ENCODE measurements around the gene TCF12. TPM values are rescaled to one million over a fixed set of nuclear protein-coding genes. Genes with fewer than 3 reads are reported as not detected.

The TCF12 gene
- total RNA-seq, 2 experiments from 2014 or later: 76.4 to 78.1 TPM

GRCh38 chr15:57302640-57303257 is 384.3 kb downstream of the TCF12 start:
- POLR2A ChIA-PET: no interaction called here
- Mint-ChIP-seq H3K36me3 (no peaks in the 10 kb centered on the region), H3K4me3 (no peak overlapping the region), H3K4me1 (peaks cover 6% of the 10 kb centered on the region), H3K27me3 (peaks cover 12% of the 10 kb centered on the region), H3K9me3 (no peaks in the 10 kb centered on the region), H3K27ac (no peak overlapping the region)
- DNase-seq (no peak), ATAC-seq (ENCODE audit: low read depth) (no peak)

- POLR2A ChIA-PET: no interaction called here
- H3K27ac Mint-ChIP-seq: no peak overlapping the region
- ATAC-seq (ENCODE audit: low read depth) (no peak), DNase-seq (no peak)
- no peaks in the 10 kb centered on the region for H3K9me3 Mint-ChIP-seq
- no peaks in the 10 kb centered on the region for H3K36me3 Mint-ChIP-seq
- H3K4me3 Mint-ChIP-seq: no peak overlapping the region
- peaks cover 4% of the 10 kb centered on the region for H3K4me1 Mint-ChIP-seq
- peaks cover 14% of the 10 kb centered on the region for H3K27me3 Mint-ChIP-seq
These were observed 386.6 kb downstream of the TCF12 start for GRCh38 chr15:57305009-57305408.

GRCh38 chr15:57306161-57306943 is 387.9 kb downstream of the TCF12 start:
- POLR2A ChIA-PET: interaction anchor here (0.6 kb wide), 1 partner anchor 69 kb away, joined by 3 read pairs; no protein-coding TSS in a partner anchor
- DNase-seq (peak; percentile 94), ATAC-seq (ENCODE audit: low read depth) (peak; percentile 87)
- no peaks in the 10 kb centered on the region for H3K9me3 Mint-ChIP-seq
- H3K4me1 Mint-ChIP-seq: peaks cover 4% of the 10 kb centered on the region
- H3K4me3 Mint-ChIP-seq: peak overlapping the region; percentile 71
- no peak overlapping the region for H3K27ac Mint-ChIP-seq
- no peaks in the 10 kb centered on the region for H3K36me3 Mint-ChIP-seq
- peaks cover 14% of the 10 kb centered on the region for H3K27me3 Mint-ChIP-seq

- Mint-ChIP-seq H3K27me3 (peaks cover 14% of the 10 kb centered on the region), H3K4me1 (peaks cover 4% of the 10 kb centered on the region), H3K9me3 (no peaks in the 10 kb centered on the region), H3K27ac (no peak overlapping the region), H3K4me3 (peak overlapping the region; percentile 71), H3K36me3 (no peaks in the 10 kb centered on the region)
- DNase-seq (no peak), ATAC-seq (ENCODE audit: low read depth) (no peak)
- POLR2A ChIA-PET: interaction anchor here (0.6 kb wide), 1 partner anchor 69 kb away, joined by 3 read pairs; no protein-coding TSS in a partner anchor
These were observed 388.5 kb downstream of the TCF12 start for GRCh38 chr15:57306944-57307411.

GRCh38 chr15:57307527-57308169 is 389.2 kb downstream of the TCF12 start:
- DNase-seq (no peak), ATAC-seq (ENCODE audit: low read depth) (no peak)
- Mint-ChIP-seq H3K27me3 (peaks cover 14% of the 10 kb centered on the region), H3K9me3 (no peaks in the 10 kb centered on the region), H3K4me1 (peaks cover 4% of the 10 kb centered on the region), H3K36me3 (no peaks in the 10 kb centered on the region), H3K4me3 (no peak overlapping the region), H3K27ac (no peak overlapping the region)
- POLR2A ChIA-PET: no interaction called here

GRCh38 chr15:57308170-57308545 is 389.7 kb downstream of the TCF12 start:
- DNase-seq (no peak), ATAC-seq (ENCODE audit: low read depth) (no peak)
- peaks cover 4% of the 10 kb centered on the region for H3K4me1 Mint-ChIP-seq
- H3K9me3 Mint-ChIP-seq: no peaks in the 10 kb centered on the region
- no peaks in the 10 kb centered on the region for H3K36me3 Mint-ChIP-seq
- POLR2A ChIA-PET: no interaction called here
- H3K4me3 Mint-ChIP-seq: no peak overlapping the region
- no peak overlapping the region for H3K27ac Mint-ChIP-seq
- H3K27me3 Mint-ChIP-seq: peaks cover 12% of the 10 kb centered on the region

- Mint-ChIP-seq H3K36me3 (no peaks in the 10 kb centered on the region), H3K27ac (no peak overlapping the region), H3K9me3 (no peaks in the 10 kb centered on the region), H3K4me1 (peaks cover 4% of the 10 kb centered on the region), H3K4me3 (no peak overlapping the region), H3K27me3 (peaks cover 12% of the 10 kb centered on the region)
- ATAC-seq (ENCODE audit: low read depth) (no peak), DNase-seq (no peak)
- POLR2A ChIA-PET: no interaction called here
These were observed 391.7 kb downstream of the TCF12 start for GRCh38 chr15:57309856-57310760.

- DNase-seq: no peak
- H3K27me3 Mint-ChIP-seq: peaks cover 10% of the 10 kb centered on the region
- H3K36me3 Mint-ChIP-seq: no peaks in the 10 kb centered on the region
- ATAC-seq (ENCODE audit: low read depth): no peak
- POLR2A ChIA-PET: no interaction called here
- no peak overlapping the region for H3K27ac Mint-ChIP-seq
- H3K4me3 Mint-ChIP-seq: no peak overlapping the region
- peaks cover 4% of the 10 kb centered on the region for H3K4me1 Mint-ChIP-seq
- no peaks in the 10 kb centered on the region for H3K9me3 Mint-ChIP-seq
These were observed 392.4 kb downstream of the TCF12 start for GRCh38 chr15:57310876-57311275.

GRCh38 chr15:57312006-57312317 is 393.5 kb downstream of the TCF12 start:
- no peak for ATAC-seq (ENCODE audit: low read depth)

GRCh38 chr15:57312318-57313133 is 394.1 kb downstream of the TCF12 start:
- peaks cover 5% of the 10 kb centered on the region for H3K27me3 Mint-ChIP-seq
- DNase-seq (no peak), ATAC-seq (ENCODE audit: low read depth) (no peak)
- no peaks in the 10 kb centered on the region for H3K4me1 Mint-ChIP-seq
- POLR2A ChIA-PET: no interaction called here
- no peak overlapping the region for H3K4me3 Mint-ChIP-seq
- no peaks in the 10 kb centered on the region for H3K9me3 Mint-ChIP-seq
- no peaks in the 10 kb centered on the region for H3K36me3 Mint-ChIP-seq
- no peak overlapping the region for H3K27ac Mint-ChIP-seq

More at GRCh38 chr15:57312006-57312317, 393.5 kb downstream of the TCF12 start:
- POLR2A ChIA-PET: no interaction called here
- Mint-ChIP-seq H3K9me3 (no peaks in the 10 kb centered on the region), H3K4me1 (no peaks in the 10 kb centered on the region), H3K4me3 (no peak overlapping the region), H3K36me3 (no peaks in the 10 kb centered on the region), H3K27ac (no peak overlapping the region), H3K27me3 (peaks cover 5% of the 10 kb centered on the region)
- DNase-seq: no peak

- Mint-ChIP-seq H3K4me1 (no peaks in the 10 kb centered on the region), H3K9me3 (no peaks in the 10 kb centered on the region), H3K36me3 (no peaks in the 10 kb centered on the region), H3K27ac (no peak overlapping the region), H3K27me3 (peaks cover 2% of the 10 kb centered on the region), H3K4me3 (no peak overlapping the region)
- POLR2A ChIA-PET: no interaction called here
- ATAC-seq (ENCODE audit: low read depth) (no peak), DNase-seq (no peak)
These were observed 394.7 kb downstream of the TCF12 start for GRCh38 chr15:57313134-57313483.

- ATAC-seq (ENCODE audit: low read depth) (no peak), DNase-seq (no peak)
- Mint-ChIP-seq H3K27me3 (peaks cover 5% of the 10 kb centered on the region), H3K36me3 (no peaks in the 10 kb centered on the region), H3K27ac (no peak overlapping the region), H3K4me3 (no peak overlapping the region), H3K4me1 (no peaks in the 10 kb centered on the region), H3K9me3 (no peaks in the 10 kb centered on the region)
- POLR2A ChIA-PET: no interaction called here
These were observed 395.8 kb downstream of the TCF12 start for GRCh38 chr15:57314221-57314620.

Data from activated naive CD8-positive, alpha-beta T cell treated with anti-CD3 and anti-CD28 coated beads, Interleukin-2, amount 10 ng/mL, durations not matched to agents 7 days and 5 days (primary cell).